ENCODE results near the gene MFSD2A. TPM values are rescaled to one million over a fixed set of nuclear protein-coding genes. Genes with fewer than 3 reads are reported as not detected.

The MFSD2A gene
- total RNA-seq, 2 experiments from 2014 or later: 6.0 to 7.5 TPM

DNA sequence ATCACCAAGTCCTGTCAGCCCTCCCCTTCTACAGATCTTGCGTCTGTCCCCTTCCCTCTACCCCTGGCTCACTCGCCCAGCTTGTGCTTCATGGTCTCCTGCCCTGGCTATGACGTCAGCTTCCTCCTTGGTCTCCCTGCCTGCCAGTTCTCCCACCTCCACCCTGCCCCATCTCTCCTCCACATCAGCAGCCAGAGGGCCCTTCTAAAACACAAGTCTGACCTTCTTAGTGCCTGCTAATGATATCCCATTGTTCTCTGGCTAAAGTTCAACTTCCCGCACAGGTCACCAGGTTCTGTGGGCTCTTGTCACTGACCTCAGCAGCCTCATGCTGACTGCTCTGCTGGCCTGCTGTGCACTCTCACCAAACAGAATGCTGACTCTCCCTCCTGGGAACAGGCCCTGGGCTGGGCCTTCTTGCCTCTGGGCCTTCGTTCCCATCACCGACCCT is 28.6 kb upstream of the MFSD2A start:
- DNase-seq: no peak
- H3K4me1 Mint-ChIP-seq (ENCODE audit: low read depth): no peaks in the 10 kb centered on the region
- ChIA-PET CTCF (interaction anchor here (0.7 to 2.7 kb wide), 4 partner anchors 24 to 47 kb away, joined by 3 to 14 read pairs (median 8); partner anchors contain the start of gene MYCL), POLR2A (no interaction called here)
- no peak overlapping the region for H3K4me3 Mint-ChIP-seq
- H3K36me3 Mint-ChIP-seq: no peaks in the 10 kb centered on the region
- intact Hi-C loops (cut with micrococcal nuclease): no loop called here
- peaks cover 4% of the 10 kb centered on the region for H3K27me3 Mint-ChIP-seq
- no peak overlapping the region for H3K27ac Mint-ChIP-seq
- H3K9me3 Mint-ChIP-seq: no peaks in the 10 kb centered on the region

DNA sequence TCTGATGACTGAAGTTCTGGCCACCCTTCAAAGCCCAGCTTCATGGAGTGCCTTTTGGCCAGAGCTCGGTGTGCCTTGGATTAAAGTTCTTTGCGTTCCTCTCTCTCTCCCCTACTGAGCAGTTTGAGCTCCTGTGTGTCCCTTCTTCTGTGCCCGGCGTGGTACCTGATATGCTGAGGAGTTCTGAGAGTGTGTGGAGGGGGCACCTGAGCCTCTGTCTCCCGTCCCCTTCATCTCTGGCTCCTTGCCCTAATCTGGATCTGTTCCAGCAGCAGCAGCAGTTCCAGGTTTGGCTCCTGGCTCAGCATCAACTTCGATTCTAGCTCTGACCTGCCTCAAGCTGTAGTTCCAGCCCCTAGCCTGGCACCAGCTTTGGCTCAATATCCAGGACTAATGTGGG is 28.1 kb upstream of the MFSD2A start:
- Mint-ChIP-seq H3K4me1 (ENCODE audit: low read depth) (no peaks in the 10 kb centered on the region), H3K9me3 (no peaks in the 10 kb centered on the region), H3K27ac (no peak overlapping the region), H3K4me3 (no peak overlapping the region), H3K27me3 (peaks cover 4% of the 10 kb centered on the region), H3K36me3 (no peaks in the 10 kb centered on the region)
- CTCF ChIA-PET: interaction anchor here (2.7 kb wide), 1 partner anchor 47 kb away, joined by 14 read pairs; no protein-coding TSS in a partner anchor
- DNase-seq: no peak
- POLR2A ChIA-PET: no interaction called here
- intact Hi-C loops (cut with micrococcal nuclease): no loop called here

DNA sequence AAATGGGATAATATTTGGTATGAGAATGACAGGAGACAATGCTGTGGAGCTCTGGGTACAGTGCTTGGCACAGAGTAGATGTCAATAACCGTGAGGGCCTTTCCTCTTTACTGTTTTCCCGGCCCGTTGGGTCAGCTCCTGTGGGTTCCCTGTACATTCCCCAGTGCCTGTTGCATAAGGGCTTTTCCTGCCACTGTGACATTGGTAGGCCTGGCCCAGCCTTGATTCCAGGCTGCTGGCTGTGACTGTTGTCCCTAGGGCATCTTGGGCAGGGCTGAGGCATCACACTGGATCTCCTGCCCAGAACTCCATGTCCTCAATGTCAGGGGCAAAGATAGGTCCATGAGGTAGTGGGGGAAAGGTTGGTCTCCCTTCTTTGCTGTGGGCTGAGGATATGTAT is 27.4 kb upstream of the MFSD2A start:
- no peak overlapping the region for H3K27ac Mint-ChIP-seq
- no peaks in the 10 kb centered on the region for H3K36me3 Mint-ChIP-seq
- H3K4me1 Mint-ChIP-seq (ENCODE audit: low read depth): no peaks in the 10 kb centered on the region
- ChIA-PET POLR2A (no interaction called here), CTCF (no interaction called here)
- peaks cover 1% of the 10 kb centered on the region for H3K27me3 Mint-ChIP-seq
- intact Hi-C loops (cut with micrococcal nuclease): no loop called here
- no peak for DNase-seq
- H3K9me3 Mint-ChIP-seq: no peaks in the 10 kb centered on the region
- H3K4me3 Mint-ChIP-seq: no peak overlapping the region

DNA sequence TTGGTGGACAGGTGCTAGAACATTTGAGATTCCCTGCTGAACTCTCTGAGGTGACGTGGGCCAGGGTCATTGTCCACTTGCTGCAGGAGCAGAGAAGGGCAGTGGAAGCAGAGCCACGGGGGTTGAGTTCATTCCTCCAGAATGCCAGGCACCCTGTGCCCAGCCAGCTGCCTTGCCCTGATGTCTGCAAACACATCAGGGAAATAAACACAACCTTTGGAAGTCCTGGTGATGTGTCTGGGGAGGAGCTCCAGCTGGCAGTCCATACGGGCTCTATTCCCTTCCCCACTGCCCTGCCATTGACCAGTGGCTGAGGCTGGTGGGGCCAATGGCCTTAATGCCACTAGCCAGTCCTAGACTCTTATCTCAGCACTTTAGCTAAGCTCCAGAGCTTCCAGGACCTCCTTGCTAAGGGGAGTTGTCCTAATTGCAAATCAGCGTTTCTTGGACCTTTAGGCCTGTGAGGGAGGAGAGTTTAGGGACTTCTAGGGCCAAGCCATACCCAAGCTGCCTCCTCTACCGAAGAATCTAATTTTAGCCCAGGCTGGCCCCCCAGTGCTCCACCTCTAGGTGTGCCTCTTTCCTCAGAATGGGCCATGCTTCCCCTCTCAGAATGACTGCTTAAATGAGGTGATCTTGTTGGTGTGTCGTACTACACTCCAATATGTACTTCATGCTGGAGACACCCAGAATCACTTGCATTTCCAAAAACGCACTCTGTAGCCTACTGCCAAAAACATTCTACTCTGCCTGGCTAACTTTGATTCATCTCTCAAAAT is 25.9 kb upstream of the MFSD2A start:
- no peak overlapping the region for H3K27ac Mint-ChIP-seq
- CTCF ChIA-PET: interaction anchor here (1.4 kb wide), 1 partner anchor 9 kb away, joined by 7 read pairs; no protein-coding TSS in a partner anchor
- H3K4me1 Mint-ChIP-seq (ENCODE audit: low read depth): no peaks in the 10 kb centered on the region
- H3K27me3 Mint-ChIP-seq: no peaks in the 10 kb centered on the region
- intact Hi-C loops (cut with micrococcal nuclease): no loop called here
- POLR2A ChIA-PET: no interaction called here
- no peak for DNase-seq
- no peaks in the 10 kb centered on the region for H3K36me3 Mint-ChIP-seq
- no peak overlapping the region for H3K4me3 Mint-ChIP-seq
- H3K9me3 Mint-ChIP-seq: no peaks in the 10 kb centered on the region

DNA sequence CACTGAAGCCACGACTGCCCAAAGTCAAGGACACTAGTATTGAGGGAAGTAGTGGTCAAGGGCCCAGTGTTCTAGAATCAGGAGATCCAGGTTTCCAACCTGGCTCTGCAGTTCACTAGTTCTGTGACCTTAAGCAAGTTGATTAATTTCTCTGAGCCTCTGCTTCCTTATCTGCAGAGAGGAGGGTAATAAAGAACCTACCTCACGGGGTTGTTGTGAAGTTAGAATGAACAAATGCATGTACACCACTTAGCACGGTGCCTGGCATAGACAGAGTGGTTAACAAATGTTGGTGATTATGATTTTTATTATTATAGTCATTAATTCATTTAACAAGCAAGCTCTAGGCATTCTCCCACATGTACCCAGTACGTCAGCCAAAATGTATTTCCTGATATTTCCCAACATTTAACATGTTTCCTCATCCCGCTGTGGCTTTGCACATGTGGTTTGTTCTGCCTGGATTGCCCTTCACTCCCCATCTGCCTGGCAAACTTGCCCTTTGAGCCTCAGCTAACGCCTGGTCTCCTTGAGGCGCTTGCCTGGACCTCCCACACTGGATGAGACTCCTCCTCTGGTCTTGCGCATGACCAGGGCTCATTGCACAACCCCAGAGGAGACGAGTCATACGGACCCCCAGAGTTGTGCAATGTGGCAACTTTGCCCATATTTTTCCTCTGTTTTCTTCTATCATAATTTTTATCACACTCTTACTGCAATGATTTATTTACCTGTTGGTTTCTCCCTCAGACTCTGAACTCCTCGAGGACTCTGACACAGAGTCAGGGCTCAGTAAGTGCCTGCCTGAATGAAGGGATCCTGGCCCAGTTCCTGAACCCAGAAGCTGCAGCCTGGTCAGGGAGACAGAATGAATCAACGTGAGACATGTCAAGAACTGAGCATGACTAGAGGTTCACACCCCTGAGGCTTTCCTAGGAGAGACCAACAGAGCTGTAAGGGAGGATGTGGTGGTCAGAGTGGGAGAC is 20.7 kb upstream of the MFSD2A start:
- Mint-ChIP-seq H3K9me3 (no peaks in the 10 kb centered on the region), H3K27ac (no peak overlapping the region), H3K4me1 (ENCODE audit: low read depth) (no peaks in the 10 kb centered on the region), H3K4me3 (no peak overlapping the region), H3K27me3 (no peaks in the 10 kb centered on the region), H3K36me3 (no peaks in the 10 kb centered on the region)
- DNase-seq: no peak
- CTCF ChIA-PET: interaction anchor here (0.7 to 1.5 kb wide), 3 partner anchors 8 to 32 kb away, joined by 3 to 6 read pairs (median 5); no protein-coding TSS in a partner anchor
- POLR2A ChIA-PET: no interaction called here
- intact Hi-C loops (cut with micrococcal nuclease): no loop called here

DNA sequence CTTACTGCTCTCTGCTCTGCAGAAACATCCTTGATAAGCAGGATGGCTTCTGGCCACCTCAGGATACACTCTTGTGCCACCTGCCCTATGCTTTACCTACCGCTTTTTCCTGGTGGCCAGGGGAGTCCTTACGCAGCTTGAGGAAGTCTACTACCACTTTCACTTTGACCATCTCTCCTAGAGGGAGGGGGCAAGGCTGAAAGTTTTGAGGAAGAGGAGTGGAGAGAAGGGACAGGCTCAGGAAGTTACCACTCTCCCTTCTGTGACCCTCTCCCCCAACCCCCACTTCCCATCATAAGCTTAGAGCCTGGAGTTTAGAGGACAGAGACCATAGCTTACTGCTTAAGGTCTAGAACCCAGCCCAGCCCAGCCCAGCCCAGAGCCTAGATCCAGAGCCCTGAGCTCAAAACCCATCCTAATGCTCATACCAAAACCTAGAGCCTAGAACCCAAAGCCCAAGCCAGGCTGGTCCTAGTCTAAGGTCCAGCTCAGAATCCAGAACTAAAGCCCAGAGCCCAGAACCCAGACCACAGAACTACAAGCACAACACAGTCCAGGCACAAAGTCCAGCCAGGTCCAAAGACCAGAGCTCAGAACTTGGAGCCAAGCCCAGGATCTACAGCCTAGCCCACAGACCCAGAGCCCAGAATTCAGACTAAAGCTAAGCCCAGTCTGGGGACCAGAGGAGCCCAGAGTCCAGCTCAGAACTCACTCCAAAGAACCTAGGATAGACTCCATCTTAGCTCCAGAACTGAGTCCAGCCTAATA is 18.0 kb upstream of the MFSD2A start:
- Mint-ChIP-seq H3K27me3 (no peaks in the 10 kb centered on the region), H3K9me3 (no peaks in the 10 kb centered on the region), H3K27ac (no peak overlapping the region), H3K4me1 (ENCODE audit: low read depth) (no peaks in the 10 kb centered on the region), H3K36me3 (no peaks in the 10 kb centered on the region), H3K4me3 (no peak overlapping the region)
- intact Hi-C loops (cut with micrococcal nuclease): no loop called here
- CTCF ChIA-PET: interaction anchor here (1.0 to 1.6 kb wide), 2 partner anchors 18 to 35 kb away, joined by 3 to 8 read pairs; no protein-coding TSS in a partner anchor
- no peak for DNase-seq
- POLR2A ChIA-PET: no interaction called here

DNA sequence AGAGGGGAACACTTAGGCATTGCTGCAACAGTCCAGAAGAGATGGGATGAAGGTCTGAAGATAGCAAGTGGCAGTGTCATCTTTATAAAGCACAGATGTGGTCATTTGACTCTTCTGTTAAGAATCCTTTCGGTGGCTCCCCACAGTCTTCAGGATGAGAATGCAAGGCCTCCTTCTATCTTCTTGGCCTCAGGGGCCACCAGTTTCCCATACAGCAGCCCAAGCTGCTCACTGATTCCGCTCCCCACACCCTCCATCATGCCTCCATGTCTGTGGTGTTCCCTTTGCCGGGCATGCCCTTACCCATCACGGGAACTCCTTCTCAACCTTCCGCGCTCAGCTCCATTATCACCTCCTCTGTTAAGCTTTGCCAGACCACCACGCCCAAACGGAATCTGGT is 16.1 kb upstream of the MFSD2A start:
- peaks cover 2% of the 10 kb centered on the region for H3K4me1 Mint-ChIP-seq (ENCODE audit: low read depth)
- no peaks in the 10 kb centered on the region for H3K9me3 Mint-ChIP-seq
- DNase-seq: no peak
- peaks cover 3% of the 10 kb centered on the region for H3K27me3 Mint-ChIP-seq
- ChIA-PET POLR2A (no interaction called here), CTCF (no interaction called here)
- intact Hi-C loops (cut with micrococcal nuclease): no loop called here
- no peaks in the 10 kb centered on the region for H3K36me3 Mint-ChIP-seq
- H3K27ac Mint-ChIP-seq: no peak overlapping the region
- no peak overlapping the region for H3K4me3 Mint-ChIP-seq

DNA sequence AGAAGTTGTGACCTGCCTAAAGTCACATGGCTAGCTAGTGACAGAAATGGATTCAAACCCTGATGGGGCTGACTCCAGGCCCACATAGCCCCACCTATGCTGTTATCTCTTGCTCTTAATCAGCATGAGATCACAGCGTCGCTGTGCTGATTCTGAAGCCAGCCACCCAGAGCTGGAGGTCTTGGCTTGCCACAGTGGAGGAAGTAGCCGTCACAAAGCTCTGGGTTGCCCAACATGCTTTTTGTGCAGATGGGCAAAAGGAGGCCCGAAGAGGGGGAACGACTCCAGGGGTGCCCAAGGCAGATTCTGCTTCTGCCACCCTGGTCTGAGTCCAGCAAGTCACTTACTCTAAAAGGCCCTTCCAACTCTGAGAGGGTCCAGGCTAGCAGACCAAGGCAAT is 14.7 kb upstream of the MFSD2A start:
- ChIA-PET CTCF (interaction anchor here (1.0 kb wide), 1 partner anchor 21 kb away, joined by 3 read pairs; no protein-coding TSS in a partner anchor), POLR2A (no interaction called here)
- peaks cover 3% of the 10 kb centered on the region for H3K27me3 Mint-ChIP-seq
- peaks cover 7% of the 10 kb centered on the region for H3K4me1 Mint-ChIP-seq (ENCODE audit: low read depth)
- H3K9me3 Mint-ChIP-seq: no peaks in the 10 kb centered on the region
- no peak overlapping the region for H3K4me3 Mint-ChIP-seq
- no peaks in the 10 kb centered on the region for H3K36me3 Mint-ChIP-seq
- DNase-seq: no peak
- intact Hi-C loops (cut with micrococcal nuclease): no loop called here
- H3K27ac Mint-ChIP-seq: no peak overlapping the region

DNA sequence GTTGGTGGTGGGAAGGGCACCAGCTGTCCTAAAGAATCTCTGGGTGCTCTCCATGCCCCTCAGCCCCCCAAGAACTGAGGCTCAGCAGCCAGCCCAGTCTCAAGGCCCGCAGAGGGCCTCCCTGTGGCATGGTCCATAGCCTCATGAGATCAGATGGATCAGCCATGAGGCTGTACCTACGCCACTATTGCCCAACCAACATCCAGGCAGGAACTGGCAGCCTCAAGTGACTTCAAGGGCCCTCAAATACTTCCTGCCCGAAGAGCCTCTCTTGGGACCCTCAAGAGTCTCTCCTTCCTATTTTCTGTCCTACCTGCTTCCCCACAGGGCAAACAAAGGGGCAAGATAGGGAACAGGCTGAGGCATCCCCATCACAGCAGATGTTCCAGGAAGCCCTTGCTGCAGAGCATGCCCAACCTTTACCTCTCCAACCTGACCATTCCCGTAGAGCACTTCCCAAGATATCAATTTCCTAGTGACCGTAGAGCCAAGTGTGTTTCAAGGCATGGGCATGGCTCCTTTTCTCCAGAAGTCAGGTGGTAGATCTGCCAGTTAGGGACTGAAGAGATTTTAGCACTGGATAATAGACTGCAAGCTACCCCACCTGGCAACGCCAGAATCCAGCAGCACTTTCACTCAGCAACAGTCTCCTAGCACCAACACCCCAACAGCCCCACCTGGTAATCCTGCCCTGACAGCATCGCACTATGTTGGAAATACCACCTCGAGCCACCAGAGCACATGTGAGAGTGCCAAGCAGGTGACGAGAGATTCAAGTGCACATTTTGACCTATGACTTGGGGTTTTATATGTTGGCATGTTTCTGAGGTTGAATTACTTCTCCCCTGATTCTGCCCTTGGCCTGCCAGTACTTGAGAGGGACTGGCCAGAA is 13.7 kb upstream of the MFSD2A start:
- peaks cover 5% of the 10 kb centered on the region for H3K27me3 Mint-ChIP-seq
- intact Hi-C loops (cut with micrococcal nuclease): no loop called here
- H3K4me3 Mint-ChIP-seq: no peak overlapping the region
- DNase-seq: no peak
- H3K4me1 Mint-ChIP-seq (ENCODE audit: low read depth): peaks cover 7% of the 10 kb centered on the region
- H3K27ac Mint-ChIP-seq: no peak overlapping the region
- H3K9me3 Mint-ChIP-seq: no peaks in the 10 kb centered on the region
- no peaks in the 10 kb centered on the region for H3K36me3 Mint-ChIP-seq
- ChIA-PET CTCF (interaction anchor here (0.6 to 1.0 kb wide), 2 partner anchors 22 to 54 kb away, joined by 3 read pairs; no protein-coding TSS in a partner anchor), POLR2A (no interaction called here)

DNA sequence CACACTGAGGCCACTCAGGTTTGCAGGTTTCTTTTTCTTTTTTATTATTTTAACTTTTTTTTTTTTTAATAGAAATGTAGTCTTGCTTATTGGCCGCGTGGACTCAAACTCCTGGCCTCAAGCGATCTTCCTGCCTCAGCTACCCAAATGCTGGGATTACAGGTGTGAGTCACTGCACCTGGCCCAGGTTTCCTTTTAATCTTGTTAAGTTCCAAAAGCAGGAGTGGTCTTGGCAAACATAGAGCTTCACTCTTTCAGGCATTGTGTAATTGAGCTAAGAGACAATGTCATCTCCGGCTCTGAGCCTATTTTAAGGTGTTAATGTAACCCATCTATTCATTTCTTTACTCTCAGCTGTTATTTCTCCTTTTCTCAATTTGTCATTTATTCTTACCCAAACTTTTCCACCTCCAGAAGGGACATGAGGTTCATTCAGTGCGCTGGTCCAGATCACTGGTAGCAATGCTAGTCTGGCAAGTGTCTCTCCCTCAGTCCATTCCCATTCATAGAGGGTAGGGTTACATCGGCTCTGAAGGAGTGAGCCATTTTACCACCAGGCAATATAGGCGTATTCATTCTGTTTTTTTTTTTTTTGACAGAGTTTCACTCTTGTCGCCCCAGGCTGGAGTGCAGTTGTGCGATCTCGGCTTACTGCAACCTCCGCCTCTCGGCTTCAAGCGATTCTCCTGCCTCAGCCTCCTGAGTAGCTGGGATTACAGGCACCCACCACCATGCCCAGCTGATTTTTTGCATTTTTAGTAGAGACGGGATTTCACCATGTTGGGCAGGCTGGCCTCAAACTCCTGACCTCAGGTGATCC is 11.3 kb upstream of the MFSD2A start:
- Mint-ChIP-seq H3K9me3 (no peaks in the 10 kb centered on the region), H3K4me3 (no peak overlapping the region), H3K4me1 (ENCODE audit: low read depth) (peaks cover 7% of the 10 kb centered on the region), H3K27ac (no peak overlapping the region), H3K36me3 (no peaks in the 10 kb centered on the region), H3K27me3 (peaks cover 5% of the 10 kb centered on the region)
- CTCF ChIA-PET: interaction anchor here (0.6 kb wide), 1 partner anchor 31 kb away, joined by 3 read pairs; no protein-coding TSS in a partner anchor
- intact Hi-C loops (cut with micrococcal nuclease): no loop called here
- DNase-seq: no peak
- POLR2A ChIA-PET: no interaction called here

All from activated CD4-positive, alpha-beta memory T cell treated with anti-CD3 and anti-CD28 coated beads for 36 hours (primary cell).